ENCODE results near the gene ZNF407.

The ZNF407 gene

DNA sequence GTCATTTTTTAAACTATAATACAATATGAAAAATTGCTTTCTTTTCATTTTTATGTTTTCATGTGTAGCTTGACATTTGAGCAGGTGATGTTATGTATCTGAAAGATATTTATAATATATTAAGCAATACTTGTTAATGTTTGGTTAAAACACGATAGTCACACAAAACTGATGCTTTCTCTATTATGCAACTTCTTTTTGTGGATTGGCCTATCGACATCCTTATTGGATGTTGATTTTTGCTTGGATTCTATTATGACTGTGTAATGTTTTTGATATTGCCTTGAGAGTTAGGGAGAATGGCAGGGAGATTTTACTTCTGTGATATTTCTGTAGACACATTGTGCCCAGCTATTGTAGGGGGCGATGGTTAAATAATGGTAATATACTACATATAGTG, 128.0 kb downstream of the ZNF407 start:
- no peak for TF ChIP-seq GLIS3 (CRISPR knock-in tag; IDR thresholded peaks at IDR 0.05)
- no peak for TF ChIP-seq RARB (CRISPR knock-in tag; IDR thresholded peaks at IDR 0.05)
- TF ChIP-seq SNAI2 (CRISPR knock-in tag; IDR thresholded peaks at IDR 0.05), result no peak
- TF ChIP-seq OSR1 (CRISPR knock-in tag; IDR thresholded peaks at IDR 0.05), result no peak
- TF ChIP-seq, protein P1, sequence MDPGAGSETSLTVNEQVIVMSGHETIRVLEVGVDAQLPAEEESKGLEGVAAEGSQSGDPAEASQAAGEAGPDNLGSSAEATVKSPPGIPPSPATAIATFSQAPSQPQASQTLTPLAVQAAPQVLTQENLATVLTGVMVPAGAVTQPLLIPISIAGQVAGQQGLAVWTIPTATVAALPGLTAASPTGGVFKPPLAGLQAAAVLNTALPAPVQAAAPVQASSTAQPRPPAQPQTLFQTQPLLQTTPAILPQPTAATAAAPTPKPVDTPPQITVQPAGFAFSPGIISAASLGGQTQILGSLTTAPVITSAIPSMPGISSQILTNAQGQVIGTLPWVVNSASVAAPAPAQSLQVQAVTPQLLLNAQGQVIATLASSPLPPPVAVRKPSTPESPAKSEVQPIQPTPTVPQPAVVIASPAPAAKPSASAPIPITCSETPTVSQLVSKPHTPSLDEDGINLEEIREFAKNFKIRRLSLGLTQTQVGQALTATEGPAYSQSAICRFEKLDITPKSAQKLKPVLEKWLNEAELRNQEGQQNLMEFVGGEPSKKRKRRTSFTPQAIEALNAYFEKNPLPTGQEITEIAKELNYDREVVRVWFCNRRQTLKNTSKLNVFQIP (CRISPR knock-in tag; IDR thresholded peaks at IDR 0.05; ENCODE audit: borderline replicate concordance, low read depth), result no peak
- no peak for TF ChIP-seq PPARA (CRISPR knock-in tag; IDR thresholded peaks at IDR 0.05; ENCODE audit: borderline replicate concordance)
- no peak for TF ChIP-seq CSDC2 (CRISPR knock-in tag; IDR thresholded peaks at IDR 0.05)
- TF ChIP-seq, protein P2, sequence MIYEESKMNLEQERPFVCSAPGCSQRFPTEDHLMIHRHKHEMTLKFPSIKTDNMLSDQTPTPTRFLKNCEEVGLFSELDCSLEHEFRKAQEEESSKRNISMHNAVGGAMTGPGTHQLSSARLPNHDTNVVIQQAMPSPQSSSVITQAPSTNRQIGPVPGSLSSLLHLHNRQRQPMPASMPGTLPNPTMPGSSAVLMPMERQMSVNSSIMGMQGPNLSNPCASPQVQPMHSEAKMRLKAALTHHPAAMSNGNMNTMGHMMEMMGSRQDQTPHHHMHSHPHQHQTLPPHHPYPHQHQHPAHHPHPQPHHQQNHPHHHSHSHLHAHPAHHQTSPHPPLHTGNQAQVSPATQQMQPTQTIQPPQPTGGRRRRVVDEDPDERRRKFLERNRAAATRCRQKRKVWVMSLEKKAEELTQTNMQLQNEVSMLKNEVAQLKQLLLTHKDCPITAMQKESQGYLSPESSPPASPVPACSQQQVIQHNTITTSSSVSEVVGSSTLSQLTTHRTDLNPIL (CRISPR knock-in tag; IDR thresholded peaks at IDR 0.05; ENCODE audit: low read depth), result no peak
- no peak for TF ChIP-seq ARNTL (CRISPR knock-in tag; IDR thresholded peaks at IDR 0.05; ENCODE audit: borderline replicate concordance, low read depth)
- no peak for TF ChIP-seq TCF4 (CRISPR knock-in tag; IDR thresholded peaks at IDR 0.05; ENCODE audit: borderline replicate concordance)
- no peak for TF ChIP-seq ZNF565 (CRISPR knock-in tag; conservative IDR thresholded peaks at IDR 0.05; ENCODE audit: low read depth)
- TF ChIP-seq, protein P3, sequence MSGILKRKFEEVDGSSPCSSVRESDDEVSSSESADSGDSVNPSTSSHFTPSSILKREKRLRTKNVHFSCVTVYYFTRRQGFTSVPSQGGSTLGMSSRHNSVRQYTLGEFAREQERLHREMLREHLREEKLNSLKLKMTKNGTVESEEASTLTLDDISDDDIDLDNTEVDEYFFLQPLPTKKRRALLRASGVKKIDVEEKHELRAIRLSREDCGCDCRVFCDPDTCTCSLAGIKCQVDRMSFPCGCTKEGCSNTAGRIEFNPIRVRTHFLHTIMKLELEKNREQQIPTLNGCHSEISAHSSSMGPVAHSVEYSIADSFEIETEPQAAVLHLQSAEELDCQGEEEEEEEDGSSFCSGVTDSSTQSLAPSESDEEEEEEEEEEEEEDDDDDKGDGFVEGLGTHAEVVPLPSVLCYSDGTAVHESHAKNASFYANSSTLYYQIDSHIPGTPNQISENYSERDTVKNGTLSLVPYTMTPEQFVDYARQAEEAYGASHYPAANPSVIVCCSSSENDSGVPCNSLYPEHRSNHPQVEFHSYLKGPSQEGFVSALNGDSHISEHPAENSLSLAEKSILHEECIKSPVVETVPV (CRISPR knock-in tag; IDR thresholded peaks at IDR 0.05), result no peak
- no peak for TF ChIP-seq ZC3H10 (CRISPR knock-in tag; IDR thresholded peaks at IDR 0.05)
- no peak for TF ChIP-seq TOX (CRISPR knock-in tag; IDR thresholded peaks at IDR 0.05; ENCODE audit: borderline replicate concordance)
- TF ChIP-seq BACH2 (CRISPR knock-in tag; IDR thresholded peaks at IDR 0.05; ENCODE audit: borderline replicate concordance), result no peak
- TF ChIP-seq ZFP3 (CRISPR knock-in tag; IDR thresholded peaks at IDR 0.05), result no peak
- no peak for TF ChIP-seq ISL1 (CRISPR knock-in tag; IDR thresholded peaks at IDR 0.05)
- TF ChIP-seq ESRRG (CRISPR knock-in tag; IDR thresholded peaks at IDR 0.05), result no peak
- ATAC-seq, result no peak

DNA sequence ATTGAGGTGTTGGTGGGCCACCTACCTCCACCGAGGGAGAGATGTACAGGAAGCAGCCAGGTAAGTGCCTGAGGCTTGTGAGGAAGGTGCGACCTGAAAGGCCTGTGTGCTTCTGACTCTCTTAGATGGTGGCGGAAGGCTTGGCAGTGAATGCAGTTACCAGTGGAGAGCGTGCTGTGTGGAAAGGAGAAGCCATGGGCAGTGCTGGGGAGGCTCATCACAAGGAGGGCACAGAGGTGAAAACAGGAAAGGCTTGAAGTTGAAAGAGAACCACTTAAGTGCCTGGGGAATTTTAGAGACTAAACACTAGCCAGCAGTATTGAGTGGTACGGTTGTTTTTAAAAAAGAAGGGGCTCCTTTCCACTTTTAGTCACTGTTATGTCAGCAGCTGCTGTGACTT, 130.9 kb downstream of the ZNF407 start:
- TF ChIP-seq TCF4 (CRISPR knock-in tag; IDR thresholded peaks at IDR 0.05; ENCODE audit: borderline replicate concordance) (no peak), ZC3H10 (CRISPR knock-in tag; IDR thresholded peaks at IDR 0.05) (no peak), ZFP30 (CRISPR knock-in tag; IDR thresholded peaks at IDR 0.05) (no peak), OSR1 (CRISPR knock-in tag; IDR thresholded peaks at IDR 0.05) (no peak), SNAI2 (CRISPR knock-in tag; IDR thresholded peaks at IDR 0.05) (no peak), ARNTL (CRISPR knock-in tag; IDR thresholded peaks at IDR 0.05; ENCODE audit: borderline replicate concordance, low read depth) (no peak), PPARA (CRISPR knock-in tag; IDR thresholded peaks at IDR 0.05; ENCODE audit: borderline replicate concordance) (no peak), CSDC2 (CRISPR knock-in tag; IDR thresholded peaks at IDR 0.05) (no peak), ISL1 (CRISPR knock-in tag; IDR thresholded peaks at IDR 0.05) (no peak), ZNF70 (CRISPR knock-in tag; IDR thresholded peaks at IDR 0.05) (no peak), ZNF565 (CRISPR knock-in tag; conservative IDR thresholded peaks at IDR 0.05; ENCODE audit: low read depth) (no peak), ZNF8 (CRISPR knock-in tag; IDR thresholded peaks at IDR 0.05) (no peak)
- TF ChIP-seq, protein P4, sequence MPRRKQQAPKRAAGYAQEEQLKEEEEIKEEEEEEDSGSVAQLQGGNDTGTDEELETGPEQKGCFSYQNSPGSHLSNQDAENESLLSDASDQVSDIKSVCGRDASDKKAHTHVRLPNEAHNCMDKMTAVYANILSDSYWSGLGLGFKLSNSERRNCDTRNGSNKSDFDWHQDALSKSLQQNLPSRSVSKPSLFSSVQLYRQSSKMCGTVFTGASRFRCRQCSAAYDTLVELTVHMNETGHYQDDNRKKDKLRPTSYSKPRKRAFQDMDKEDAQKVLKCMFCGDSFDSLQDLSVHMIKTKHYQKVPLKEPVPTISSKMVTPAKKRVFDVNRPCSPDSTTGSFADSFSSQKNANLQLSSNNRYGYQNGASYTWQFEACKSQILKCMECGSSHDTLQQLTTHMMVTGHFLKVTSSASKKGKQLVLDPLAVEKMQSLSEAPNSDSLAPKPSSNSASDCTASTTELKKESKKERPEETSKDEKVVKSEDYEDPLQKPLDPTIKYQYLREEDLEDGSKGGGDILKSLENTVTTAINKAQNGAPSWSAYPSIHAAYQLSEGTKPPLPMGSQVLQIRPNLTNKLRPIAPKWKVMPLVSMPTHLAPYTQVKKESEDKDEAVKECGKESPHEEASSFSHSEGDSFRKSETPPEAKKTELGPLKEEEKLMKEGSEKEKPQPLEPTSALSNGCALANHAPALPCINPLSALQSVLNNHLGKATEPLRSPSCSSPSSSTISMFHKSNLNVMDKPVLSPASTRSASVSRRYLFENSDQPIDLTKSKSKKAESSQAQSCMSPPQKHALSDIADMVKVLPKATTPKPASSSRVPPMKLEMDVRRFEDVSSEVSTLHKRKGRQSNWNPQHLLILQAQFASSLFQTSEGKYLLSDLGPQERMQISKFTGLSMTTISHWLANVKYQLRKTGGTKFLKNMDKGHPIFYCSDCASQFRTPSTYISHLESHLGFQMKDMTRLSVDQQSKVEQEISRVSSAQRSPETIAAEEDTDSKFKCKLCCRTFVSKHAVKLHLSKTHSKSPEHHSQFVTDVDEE (CRISPR knock-in tag; IDR thresholded peaks at IDR 0.05), result no peak
- ATAC-seq, result no peak

DNA sequence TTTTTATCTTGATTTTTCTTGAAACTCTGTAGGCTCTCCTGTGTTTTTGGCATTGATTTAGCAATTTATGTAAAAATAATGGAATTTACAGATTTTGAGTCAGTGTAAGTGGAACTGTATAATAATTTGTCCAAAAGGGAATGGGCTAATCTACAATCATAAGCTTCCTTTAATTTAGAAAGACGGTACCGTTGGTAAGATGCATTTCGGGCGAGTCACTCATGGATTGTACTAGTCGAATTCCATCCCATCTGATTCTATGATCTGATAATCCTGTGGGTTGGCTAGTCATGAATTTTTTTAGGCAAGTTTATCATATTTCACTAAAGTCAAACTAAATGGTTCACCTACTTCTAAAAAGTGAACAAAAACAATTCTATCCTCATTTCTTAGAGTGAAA, 133.4 kb downstream of the ZNF407 start:
- TF ChIP-seq ISL1 (CRISPR knock-in tag; IDR thresholded peaks at IDR 0.05), result peak; percentile 67
- no peak for TF ChIP-seq ZNF8 (CRISPR knock-in tag; IDR thresholded peaks at IDR 0.05)
- peak; percentile 83 for ATAC-seq

DNA sequence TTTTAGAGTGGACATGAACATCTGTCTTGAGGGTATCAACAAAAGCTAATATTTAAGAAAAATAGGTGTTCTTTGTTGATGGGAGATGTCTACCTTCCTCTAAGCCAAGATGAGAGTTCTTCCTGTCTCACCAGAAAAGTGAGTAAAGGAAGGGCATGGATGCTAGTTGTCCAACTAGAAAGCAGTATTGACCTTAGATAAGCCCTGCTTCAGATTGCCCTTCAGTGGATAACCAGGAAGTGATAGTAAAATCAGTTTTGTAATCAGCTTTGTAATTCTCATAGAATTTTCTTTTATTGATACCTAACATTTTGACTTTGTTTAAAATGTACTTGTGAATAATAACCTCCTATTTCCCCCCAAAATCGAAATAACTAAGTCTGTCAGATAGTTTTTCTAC, 134.7 kb downstream of the ZNF407 start:
- ATAC-seq, result no peak
- TF ChIP-seq ZFP30 (CRISPR knock-in tag; IDR thresholded peaks at IDR 0.05), result no peak
- no peak for TF ChIP-seq GLIS3 (CRISPR knock-in tag; IDR thresholded peaks at IDR 0.05)
- no peak for TF ChIP-seq ZNF8 (CRISPR knock-in tag; IDR thresholded peaks at IDR 0.05)
